Stimulated activated CD4-positive, alpha-beta T cell treated with anti-CD3 and anti-CD28 coated beads, TNF-alpha, amount 100 ng/mL, for 1 hour (primary cell): ENCODE data around the gene SIK3.

Experiments
- DNase-seq, 3 donors: peaks; one replicate each; pipeline ENCODE4 v3.0.0-alpha.2; 2020; ENCODE audit warnings: low read depth in 3 of 3, low spot score in 1 of 3

SIK3 gene

DNA sequence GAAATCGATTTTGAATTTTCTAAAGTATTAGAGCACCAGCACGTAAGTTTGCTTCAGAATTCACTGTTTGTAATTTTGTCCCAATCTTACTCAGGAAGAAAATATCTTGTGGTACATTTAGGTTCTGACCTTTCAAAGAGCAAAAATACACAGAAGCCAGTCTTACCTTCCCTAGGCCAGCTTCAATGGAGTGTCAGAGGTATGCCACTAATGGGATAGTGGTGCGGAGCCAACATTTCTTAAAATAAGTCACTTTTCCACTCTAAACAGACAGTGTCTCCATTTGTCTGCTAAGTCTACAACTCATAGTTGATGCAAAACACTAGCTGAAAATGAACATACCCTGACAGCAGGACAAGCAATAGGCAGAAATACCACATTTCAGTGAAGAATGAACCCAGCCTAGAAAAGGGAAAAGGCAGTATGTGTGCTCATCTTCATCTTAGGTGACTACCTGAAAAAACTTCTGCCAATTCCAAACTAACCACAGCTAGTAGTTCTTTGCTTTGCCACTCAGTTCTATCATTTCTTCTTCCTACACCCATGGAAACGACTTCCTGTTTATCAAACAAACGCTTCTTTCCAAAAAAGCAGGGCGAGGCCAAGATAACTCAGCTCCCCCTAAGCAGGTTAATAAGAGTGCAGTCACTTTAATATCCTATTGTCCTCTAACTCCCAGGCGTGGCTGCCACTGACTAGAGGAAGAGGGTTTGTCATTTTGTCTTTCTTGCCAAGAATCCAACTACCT lies 166.8 kb downstream of the SIK3 start:
- DNase-seq, result no peak

DNA sequence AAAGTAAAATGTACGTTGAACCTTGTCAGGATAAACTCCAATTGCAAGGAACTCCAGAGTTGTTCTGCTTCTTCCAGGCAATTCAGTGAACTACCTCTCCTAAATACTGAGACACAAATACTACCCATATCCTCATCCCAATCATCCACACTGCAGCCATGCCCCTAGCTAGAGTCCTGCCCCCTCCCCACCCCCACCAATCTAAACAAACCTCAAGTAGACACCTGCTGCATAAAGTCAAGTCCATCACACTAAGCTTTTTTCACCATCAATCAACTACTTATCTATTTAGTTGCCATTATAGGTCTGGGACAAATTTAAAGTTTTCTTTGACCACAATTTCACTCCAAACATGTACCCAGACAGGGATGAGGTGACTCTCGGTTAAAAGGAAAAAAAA lies 167.6 kb downstream of the SIK3 start:
- no peak for DNase-seq

DNA sequence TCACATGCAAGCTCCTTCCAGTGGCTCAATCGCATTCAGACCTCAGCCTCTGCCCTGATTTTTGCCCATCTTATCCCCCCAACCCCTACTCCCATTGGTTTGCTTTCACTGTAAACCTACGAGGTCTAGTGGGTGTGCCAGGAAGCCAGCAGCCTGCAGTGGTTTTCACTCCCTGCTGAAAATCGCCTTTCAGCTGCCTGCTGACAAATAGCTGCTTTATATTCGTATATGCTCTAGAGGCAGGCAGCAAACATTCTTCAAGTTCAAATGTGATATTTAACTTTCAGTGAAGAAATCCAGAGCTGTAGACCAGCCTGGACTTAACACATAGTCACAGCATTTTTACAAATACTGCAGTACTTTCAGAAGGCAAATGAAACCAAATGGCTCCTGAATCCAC lies 168.1 kb downstream of the SIK3 start:
- DNase-seq, result no peak

DNA sequence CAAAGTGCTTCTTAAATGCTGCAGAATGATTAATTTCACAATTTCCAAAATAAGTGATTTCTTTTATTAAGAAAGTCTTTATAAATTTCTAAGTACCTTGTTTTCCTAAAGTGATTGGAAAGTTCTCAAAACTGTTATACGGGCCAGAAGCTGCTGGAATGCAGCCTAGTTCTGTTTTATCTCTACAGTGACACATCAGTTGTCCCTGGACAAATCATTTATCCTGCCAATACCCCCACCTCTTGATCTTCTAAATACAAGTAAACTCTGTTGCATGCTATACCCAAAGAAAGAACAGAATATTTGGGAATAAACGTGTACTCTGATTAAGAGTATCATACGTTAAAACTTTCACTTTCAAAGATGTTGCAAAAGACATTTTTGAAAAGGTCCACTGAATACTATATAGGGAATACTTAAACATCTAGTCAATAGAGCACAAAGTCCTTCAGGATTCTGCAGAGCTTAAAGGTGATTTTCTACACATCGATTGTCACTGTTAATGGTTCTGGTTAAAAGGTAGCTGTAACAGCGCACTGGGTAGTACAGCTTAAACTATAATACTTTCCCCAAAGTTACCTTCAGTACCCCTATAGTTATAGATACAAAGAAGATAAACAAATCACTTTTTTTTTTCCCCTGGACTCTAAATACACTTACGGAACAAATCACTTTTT lies 168.7 kb downstream of the SIK3 start:
- no peak for DNase-seq

DNA sequence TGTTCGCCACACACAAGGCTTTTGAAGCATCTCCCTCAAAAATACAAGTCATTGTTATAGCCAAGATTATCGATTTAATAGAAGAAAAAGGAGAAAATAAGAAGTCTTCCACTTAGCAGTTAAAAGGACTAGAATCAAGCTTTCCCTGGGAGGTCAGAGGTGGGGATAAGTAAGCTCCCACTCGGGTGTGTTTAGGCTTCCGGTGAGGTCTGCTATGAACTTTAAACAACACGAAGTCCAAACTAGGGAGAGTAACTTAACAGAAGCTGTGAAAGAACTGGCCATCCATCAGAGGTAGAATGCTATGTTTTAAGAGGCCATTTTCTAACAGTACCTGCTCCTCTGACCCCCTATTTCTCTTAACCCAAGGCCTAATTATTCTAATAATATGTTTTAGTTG lies 169.4 kb downstream of the SIK3 start:
- no peak for DNase-seq

DNA sequence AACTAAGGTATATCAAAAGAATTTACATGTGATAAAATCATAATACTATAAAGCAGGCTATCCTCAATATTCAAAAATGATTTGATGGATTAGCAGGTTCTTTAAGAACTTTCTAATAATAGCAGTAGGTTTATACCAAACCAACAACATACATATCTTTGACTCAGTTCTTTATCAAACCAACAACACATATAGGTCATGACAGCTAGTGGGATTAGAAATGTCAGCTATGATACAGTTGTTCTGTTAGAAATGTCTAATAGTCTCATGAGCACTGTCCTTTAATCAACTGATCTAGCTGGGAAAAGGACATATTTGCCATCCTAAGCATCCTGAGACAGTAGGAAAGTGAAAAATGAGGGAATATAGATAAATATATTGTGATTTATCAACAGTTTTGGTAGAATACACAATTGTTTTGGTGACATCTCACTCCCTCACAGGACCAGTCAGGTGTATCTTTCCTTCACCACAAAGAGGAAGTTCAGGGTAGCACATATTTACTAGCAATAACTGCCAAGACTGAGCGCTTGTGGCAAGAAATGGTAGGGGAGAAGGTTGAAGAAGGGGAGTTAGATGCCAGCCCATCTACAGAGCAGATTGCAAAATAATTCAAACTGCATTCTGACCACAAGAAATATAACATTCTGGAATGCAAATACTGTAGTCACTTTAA lies 170.0 kb downstream of the SIK3 start:
- no peak for DNase-seq

DNA sequence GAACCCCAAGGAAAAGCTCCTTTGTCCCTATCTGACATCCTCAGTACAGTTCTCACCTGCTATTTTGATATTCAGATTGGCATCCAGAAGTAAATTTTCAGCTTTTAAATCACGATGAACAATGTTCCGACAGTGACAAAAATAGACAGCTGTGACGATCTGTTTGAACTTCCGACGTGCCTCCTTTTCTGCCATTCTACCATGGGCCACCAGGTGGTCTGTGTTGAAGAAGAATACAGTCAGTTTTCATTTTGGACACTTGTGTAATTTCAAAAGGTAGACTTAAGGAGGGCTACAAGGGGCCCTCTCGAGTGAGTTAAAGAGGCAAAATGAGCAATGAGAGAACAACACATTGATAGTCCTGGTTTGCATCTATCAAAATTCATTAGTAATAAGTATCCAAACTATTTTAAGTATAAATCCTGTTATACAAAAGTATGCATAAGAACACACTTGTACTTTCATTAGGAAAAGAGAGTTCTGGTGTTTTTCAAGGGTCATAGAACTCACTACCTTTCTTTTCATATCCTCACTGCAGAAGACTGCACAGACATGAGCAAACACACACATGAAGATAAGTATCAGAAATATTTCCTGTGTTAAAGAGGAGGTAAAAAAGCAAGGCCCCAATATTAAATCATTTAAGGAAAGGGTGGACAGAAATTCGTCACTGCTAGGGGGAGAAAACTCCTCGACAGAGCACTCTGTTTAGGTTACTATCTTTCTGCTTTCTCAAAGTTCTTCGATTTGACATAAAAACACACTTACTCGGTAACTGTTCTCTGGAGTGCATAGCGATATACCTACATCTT lies 170.9 kb downstream of the SIK3 start:
- DNase-seq, result no peak

DNA sequence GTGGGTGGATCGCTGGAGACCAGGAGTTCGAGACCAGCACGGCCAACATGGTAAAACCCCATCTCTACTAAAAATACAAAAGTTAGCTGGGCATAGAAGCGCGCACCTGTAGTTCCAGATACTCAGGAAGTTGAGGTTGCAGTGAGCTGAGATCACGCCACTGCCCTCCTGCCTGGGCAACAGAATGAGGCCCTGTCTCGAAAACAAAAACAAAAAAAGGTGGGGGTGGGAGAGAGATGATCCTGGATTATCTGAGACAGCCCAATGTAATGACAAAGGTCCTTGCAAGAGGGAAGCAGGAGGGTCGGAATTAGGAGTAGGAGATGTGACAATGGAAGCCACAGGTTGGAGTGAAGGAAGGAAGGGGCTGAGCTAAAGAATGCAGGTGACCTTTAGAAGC lies 173.2 kb downstream of the SIK3 start:
- no peak for DNase-seq

DNA sequence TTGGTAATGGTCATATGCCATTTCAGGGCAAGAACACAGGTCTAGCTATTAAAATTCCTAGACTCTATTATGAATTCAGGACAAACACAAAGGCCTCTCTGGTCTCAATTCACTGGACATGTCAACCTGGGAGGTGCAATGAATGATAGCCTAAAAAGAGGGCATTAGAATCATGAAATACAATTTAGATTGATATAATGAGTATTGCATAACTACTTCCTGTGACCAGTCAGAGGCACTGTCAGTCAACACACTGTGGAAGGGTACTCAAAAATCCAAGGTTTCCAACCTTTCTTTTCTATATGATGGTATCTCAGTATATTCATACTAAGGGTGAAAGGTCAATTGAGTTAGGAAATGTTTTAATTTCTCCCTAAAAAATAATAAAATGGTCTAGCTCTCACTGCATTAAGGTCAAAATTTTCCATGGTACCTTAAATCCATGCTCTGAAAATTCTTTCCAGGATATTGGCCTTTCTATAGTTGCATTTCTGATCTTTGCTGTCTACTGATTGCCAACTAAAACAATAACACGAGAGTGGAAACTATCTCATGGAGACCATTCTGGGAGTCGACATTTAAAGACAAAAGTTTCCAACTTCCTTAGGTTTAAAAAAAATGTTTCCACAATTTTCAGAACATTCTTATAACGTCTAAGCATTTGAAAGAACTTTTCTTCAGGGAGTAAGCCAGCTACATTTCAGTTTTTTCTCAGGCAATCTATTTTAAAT lies 179.1 kb downstream of the SIK3 start:
- DNase-seq, result no peak

DNA sequence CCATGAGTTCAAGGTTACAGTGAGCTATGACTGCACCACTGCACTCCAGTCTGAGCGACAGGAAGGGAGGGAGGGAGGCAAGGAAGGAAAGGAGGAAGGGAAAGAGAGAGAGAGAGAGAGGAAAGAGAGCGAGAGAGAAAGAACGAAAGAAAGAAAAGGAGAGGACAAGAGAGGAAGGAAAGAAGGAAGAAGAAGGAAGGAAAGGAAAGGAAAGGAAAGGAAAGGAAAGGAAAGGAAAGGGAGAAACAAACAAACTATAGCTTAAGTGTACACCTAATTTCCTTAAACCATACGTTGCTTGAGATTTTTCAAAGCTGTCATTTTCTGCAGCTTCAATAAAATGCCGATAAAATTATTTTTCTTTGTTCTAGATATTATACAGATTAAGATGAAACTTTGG lies 180.6 kb downstream of the SIK3 start:
- DNase-seq, result no peak

DNA sequence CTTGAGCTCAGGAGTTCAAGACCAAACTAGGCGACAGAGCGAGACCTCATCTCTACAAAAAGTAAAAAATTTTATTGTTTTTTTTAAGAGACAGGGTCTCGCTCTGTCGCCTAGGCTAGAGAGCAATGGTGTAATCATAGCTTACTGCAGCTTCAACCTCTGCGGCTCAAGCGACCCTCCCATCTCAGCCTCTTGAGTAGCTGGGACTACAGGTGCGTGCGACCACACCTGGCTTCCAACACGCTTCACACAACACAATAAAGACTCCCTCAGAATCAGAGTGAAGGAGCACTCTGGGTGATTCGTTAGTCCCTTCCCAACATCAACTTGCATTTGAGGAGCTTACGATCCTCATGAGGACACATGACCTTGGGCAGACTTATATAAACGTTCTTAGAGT lies 181.3 kb downstream of the SIK3 start:
- DNase-seq, result no peak

DNA sequence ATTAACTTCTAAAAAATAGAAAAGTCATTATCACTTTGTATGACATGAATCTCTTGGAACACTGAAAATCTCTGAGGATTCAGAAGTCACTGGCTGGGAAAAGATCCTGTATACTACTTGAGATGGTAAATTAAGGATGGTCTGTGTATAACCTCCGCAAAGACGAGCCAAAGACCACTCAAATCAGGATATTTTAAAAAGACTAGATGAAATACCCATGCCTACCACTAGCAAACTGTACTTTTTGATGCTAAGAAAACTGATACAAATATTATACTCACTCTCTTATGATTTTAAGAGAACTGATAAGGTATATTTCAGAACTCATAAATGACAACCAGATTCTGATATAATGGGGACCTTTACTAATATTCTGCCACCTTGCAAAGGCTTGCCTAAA lies 182.2 kb downstream of the SIK3 start:
- DNase-seq, result no peak

DNA sequence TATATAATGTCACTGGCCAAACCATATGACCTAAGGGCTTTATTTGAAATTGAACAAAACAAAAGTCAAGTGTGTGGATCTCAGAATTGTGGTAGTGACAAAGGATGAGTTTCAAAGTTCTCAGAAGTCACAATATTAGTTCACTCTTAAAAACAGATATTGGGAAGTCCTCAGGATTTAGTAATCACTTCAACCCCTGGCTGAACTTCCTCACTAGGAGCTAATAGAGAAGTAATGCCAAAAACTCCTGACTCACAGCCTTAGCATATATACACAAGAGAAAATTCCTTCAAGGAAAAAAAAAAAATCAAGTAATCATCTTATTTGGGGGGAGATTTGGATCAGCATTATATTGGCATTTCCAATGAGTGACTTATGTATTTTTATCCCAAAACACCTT lies 185.2 kb downstream of the SIK3 start:
- no peak for DNase-seq

DNA sequence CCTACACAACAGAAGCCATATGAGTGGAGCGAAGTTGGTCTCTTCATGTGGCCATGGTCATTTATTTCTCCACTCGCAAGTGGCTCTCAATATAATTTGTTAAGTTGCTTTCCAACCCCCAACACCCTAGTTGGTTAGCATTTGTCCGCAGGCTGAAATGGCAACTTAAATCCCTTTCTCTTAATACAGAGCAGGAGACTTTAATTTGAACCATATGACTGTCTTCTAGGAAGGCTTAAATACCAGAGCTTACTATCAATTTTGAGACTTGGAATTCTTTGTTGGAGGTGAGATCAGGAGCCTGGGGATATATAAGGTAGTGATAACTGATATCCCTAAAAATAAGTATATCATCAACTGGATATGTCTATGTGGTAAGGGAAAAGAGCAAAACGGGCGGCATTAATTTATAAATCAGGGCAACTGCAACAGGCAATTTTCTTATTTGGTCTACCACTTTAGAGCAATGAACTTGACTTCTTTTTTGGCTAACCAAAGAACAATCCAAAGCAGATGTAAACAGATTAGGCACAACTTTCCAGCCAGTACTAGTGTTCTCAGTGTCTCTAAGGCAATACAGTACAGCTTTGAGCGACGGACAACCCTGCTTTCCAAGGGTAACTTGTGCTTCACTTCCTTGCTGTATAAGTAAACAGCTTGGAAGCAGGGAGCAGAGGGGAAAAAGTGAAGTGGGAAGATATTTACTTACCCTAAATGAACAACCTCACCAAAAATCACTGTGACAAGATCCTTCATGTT lies 186.1 kb downstream of the SIK3 start:
- DNase-seq, result no peak

DNA sequence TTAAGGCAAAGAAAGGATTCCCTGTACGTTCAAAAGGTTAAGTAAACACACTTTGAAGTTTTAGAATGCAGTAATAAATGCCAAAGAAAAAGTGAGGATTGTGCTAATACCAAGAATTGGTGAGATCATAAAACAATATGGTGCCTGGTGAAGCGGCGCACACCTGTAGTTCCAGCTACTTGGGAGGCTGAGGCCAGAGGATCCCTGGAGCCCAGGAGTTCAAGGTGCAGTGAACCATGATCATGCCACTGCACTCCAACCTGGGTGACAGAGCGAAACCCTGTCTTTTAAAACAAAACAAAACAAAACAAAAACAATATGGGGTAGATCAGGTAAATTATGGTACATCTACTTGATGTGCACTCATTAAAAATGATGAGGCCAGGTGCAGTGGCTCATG lies 187.4 kb downstream of the SIK3 start:
- DNase-seq, result no peak

DNA sequence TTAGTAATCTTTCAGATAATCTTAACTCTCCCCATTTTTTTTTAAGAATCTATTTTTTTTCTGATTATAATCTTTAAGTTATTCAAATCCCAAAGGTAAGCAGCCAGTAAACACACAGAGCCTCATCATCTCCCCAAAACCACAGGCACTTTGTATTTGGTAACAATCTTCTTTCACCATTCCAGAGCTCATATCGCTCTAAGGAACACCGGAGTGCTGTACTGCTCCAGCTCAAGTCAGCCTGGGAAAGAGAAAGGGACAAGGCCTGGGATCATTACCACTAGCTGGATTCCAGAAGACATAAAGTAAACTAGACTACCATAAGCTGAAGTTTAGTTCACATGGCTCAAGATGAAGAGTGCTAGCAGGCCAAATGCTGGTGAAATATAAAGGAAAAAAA lies 187.8 kb downstream of the SIK3 start:
- DNase-seq, result no peak

DNA sequence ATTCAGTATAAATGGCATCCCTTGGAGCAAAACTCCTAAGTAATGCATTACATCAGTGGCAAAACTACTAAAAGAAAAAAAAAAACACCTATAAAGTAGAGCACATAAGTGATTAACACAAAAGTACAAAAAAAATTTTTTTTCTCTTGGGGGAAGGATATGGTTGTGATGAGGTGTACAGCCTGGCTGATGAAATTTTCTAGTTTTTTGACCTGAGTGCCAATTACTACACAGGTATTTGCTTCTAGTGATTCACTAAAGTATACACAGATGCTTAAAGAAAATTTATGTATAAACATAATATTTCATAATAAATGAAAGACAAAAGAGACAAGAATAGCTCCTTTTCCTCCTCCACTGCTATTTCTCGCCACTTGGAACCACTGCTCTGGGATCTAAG lies 189.0 kb downstream of the SIK3 start:
- DNase-seq, result no peak

DNA sequence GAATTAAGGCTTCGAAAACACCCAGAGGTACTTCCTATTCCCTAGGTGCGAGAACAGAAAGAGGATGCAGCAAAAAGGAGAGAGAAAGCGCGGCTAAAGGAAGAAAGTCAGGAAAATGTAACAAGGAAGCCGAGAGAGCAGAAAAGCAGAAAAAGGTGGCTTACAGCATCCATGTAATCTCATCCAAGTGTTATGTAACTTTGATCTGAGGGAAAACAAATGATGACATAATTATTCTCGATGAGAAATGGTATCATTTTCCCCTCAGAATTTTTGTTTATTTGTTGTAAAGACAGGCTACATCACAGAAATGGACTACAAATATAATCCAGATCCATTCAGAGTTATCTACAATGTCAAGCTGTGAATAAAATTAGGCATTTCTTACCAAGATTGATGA lies 191.7 kb downstream of the SIK3 start:
- DNase-seq, result no peak

DNA sequence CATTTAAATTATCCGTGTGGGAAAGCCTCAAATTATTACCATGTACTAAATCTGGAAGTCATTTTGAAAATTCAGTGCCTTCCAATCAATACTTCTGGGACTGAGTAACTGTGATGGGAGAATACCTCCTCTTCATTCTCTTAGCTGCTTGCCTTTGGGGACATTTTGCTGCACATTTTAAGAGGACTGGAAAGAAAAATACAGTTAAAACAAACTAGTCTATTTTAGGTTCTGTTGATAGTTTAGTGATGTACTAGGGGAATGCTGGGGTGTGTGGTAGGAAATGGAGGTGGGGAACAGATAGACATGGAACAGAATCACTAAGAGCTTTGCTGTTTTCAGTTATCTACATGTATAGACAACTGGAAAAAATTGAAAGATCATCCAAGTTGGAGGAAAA lies 195.1 kb downstream of the SIK3 start:
- no peak for DNase-seq

DNA sequence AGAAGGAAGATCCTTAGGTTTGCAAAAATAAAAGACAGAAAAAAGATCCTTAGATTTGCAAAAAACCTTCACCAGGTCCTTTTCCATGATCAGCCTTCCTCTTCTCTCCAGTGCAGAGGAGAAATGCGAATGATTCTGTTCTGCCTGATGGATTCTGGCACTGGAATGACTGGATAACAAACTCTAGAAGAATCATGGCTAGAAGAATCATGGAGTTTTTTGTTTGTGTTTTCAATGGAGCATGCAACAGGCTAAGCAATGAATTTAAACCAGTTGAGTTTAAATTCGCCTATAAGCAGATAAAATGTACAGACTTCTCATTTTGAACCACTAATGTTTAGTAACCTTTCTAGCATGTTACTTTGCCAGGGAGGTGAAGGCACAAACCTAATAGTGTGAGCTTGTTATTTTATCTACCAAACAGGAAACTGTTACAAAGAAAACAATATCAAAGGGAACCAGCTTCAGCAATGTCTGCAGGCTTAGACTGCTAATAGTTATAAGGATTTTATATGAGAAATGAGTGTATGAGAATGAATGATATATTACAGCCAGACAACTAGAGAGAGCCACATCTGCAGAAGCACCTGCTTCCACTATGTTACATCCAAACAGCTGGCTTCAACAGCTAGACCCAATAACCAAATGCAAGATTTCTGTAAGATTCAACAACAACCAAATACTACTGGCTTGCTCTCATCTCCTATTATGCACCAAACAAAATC lies 196.1 kb downstream of the SIK3 start:
- no peak for DNase-seq
